H1 (cell line): ENCODE results near the gene CD300H.

ENCODE experiments used
- BRCA1 ChIP-seq: IDR thresholded peaks from 2 replicates; pipeline ENCODE4 v1.6.1; 2012; ENCODE audit warnings: low read depth, low read length, improper control_type of control experiment
- CHD2 ChIP-seq: IDR thresholded peaks from 2 replicates; pipeline ENCODE4 v1.6.1; 2012; ENCODE audit warnings: low read length, improper control_type of control experiment
- CTCF ChIP-seq, 3 experiments: IDR thresholded peaks; 1 replicate in 2 of 3; 2 replicates in 1 of 3; pipeline versions ENCODE4 v1.5.1 to v1.6.1; 2011; ENCODE audit warnings: low read length in 3 of 3, mild to moderate bottlenecking in 3 of 3, inconsistent platforms in 2 of 3, low read depth in 1 of 3, moderate library complexity in 1 of 3; ENCODE audit not compliant: insufficient read depth in 1 of 3; ENCODE audit errors: control extremely low read depth in 1 of 3
- EZH2 ChIP-seq: fragments of 200-600 bp; sonication (generic); IDR thresholded peaks from 2 replicates; pipeline ENCODE4 v1.7.1; 2012; ENCODE audit warnings: low read depth, mild to moderate bottlenecking, moderate library complexity, low read length, inconsistent platforms; ENCODE audit not compliant: severe bottlenecking
- MAX ChIP-seq: IDR thresholded peaks from 2 replicates; pipeline ENCODE4 v1.6.1; 2012; ENCODE audit warnings: inconsistent platforms
- USF2 ChIP-seq: IDR thresholded peaks from 2 replicates; pipeline ENCODE4 v1.6.1; 2011; ENCODE audit warnings: low read length, improper control_type of control experiment

GRCh38 chr17:74569020-74570003 lies 2.0 kb upstream of the CD300H start:
- TF ChIP-seq USF2 = no peak
- no peak for TF ChIP-seq EZH2
- TF ChIP-seq MAX = no peak
- no peak for TF ChIP-seq BRCA1
- no peak for TF ChIP-seq CHD2
- TF ChIP-seq CTCF (IDR thresholded peaks at IDR 0.05; ENCODE audit: control extremely low read depth in 1 of 3, insufficient read depth in 1 of 3, low read depth in 1 of 3, low read length in 3 of 3) = no peak
